GM18873 (cell line): Measurements from ENCODE around the gene CIAO2A.
A peak's percentile ranks its signal among the peaks of the same experiment; 100 is the strongest.
"Not testable (repeated sequence)": the region's sequence is repeated elsewhere in the genome, so short reads cannot be mapped to it uniquely, and the experiment has no call there.

Experiments
- ATAC-seq: cut with Tn5 transposase; IDR thresholded peaks from one replicate; pipeline ENCODE4 v1.9.1; 2021; ENCODE audit warnings: mild to moderate bottlenecking, moderate library complexity, moderate number of reproducible peaks; ENCODE audit not compliant: unreplicated experiment, low FRiP score

The CIAO2A gene

GRCh38 chr15:64112073-64112772 is 18.6 kb upstream of the CIAO2A start:
- no peak for ATAC-seq

- ATAC-seq, result no peak
Measured at GRCh38 chr15:64111679-64112050, 18.0 kb upstream of the CIAO2A start.

GRCh38 chr15:64110950-64111678 is 17.5 kb upstream of the CIAO2A start:
- ATAC-seq, result no peak

- ATAC-seq, result not testable (repeated sequence)
Measured at GRCh38 chr15:64110108-64110701, 16.6 kb upstream of the CIAO2A start.

- ATAC-seq, result no peak
Measured at GRCh38 chr15:64107337-64107736, 13.7 kb upstream of the CIAO2A start.

- ATAC-seq, result no peak
Measured at GRCh38 chr15:64105113-64105704, 11.6 kb upstream of the CIAO2A start.

GRCh38 chr15:64102497-64102896 is 8.9 kb upstream of the CIAO2A start:
- no peak for ATAC-seq

GRCh38 chr15:64100958-64101357 is 7.3 kb upstream of the CIAO2A start:
- no peak for ATAC-seq

- no peak for ATAC-seq
Measured at GRCh38 chr15:64099379-64099778, 5.7 kb upstream of the CIAO2A start.

GRCh38 chr15:64096668-64097384 is 3.2 kb upstream of the CIAO2A start:
- no peak for ATAC-seq

- ATAC-seq, result peak; percentile 40
Measured at GRCh38 chr15:64095795-64096667, 2.4 kb upstream of the CIAO2A start, which contains the start of gene SNX1. Gene SNX1, plus strand, starts transcription at chr15:64095982. Its CDS starts 32 bp downstream, at chr15:64096014.

- ATAC-seq, result no peak
Measured at GRCh38 chr15:64095431-64095794, 1.8 kb upstream of the CIAO2A start.

GRCh38 chr15:64092864-64093626 is 593 bp downstream of the CIAO2A start:
- no peak for ATAC-seq

GRCh38 chr15:64092075-64092820 is 1.4 kb downstream of the CIAO2A start:
- no peak for ATAC-seq

- no peak for ATAC-seq
Measured at GRCh38 chr15:64090527-64090926, 3.1 kb downstream of the CIAO2A start.

- no peak for ATAC-seq
Measured at GRCh38 chr15:64089543-64090280, 3.9 kb downstream of the CIAO2A start.

GRCh38 chr15:64082757-64083156 is 10.9 kb downstream of the CIAO2A start:
- ATAC-seq, result no peak

- not testable (repeated sequence) for ATAC-seq
Measured at GRCh38 chr15:64073496-64073895, 20.1 kb downstream of the CIAO2A start.
